GM19397 (cell line): ENCODE results near the gene AK8.
"Not testable (repeated sequence)": the region's sequence is repeated elsewhere in the genome, so short reads cannot be mapped to it uniquely, and the experiment has no call there.

Experiments used
- ATAC-seq: cut with Tn5 transposase; IDR thresholded peaks from one replicate; pipeline ENCODE4 v1.9.1; 2021; ENCODE audit warnings: mild to moderate bottlenecking, moderate library complexity; ENCODE audit not compliant: unreplicated experiment

The AK8 gene

DNA sequence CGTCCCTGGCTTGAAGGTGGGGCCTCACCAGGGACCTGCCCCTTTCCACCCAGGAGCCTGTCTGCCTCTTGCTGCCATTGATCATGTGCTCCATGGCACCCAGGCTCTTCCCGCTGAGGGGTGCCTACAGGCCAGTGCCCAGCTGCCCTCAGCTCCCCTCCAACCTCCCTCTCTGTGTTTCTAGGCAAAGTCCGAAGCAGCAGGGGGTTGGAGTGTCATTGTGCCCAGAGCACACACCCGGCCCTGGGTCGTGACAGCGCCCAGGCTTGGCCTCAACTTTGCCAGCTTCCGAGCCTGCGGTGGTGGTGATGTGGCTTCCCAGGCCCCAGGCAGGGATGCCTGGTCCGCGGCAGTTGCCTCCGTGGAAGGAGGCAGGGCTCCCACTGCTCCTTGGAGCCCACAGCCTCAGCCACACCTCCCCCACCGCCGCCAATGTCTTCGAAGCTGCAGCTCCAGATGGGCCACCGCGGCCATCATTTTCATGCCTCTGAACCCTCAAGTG lies 155.5 kb downstream of the AK8 start:
- no peak for ATAC-seq

DNA sequence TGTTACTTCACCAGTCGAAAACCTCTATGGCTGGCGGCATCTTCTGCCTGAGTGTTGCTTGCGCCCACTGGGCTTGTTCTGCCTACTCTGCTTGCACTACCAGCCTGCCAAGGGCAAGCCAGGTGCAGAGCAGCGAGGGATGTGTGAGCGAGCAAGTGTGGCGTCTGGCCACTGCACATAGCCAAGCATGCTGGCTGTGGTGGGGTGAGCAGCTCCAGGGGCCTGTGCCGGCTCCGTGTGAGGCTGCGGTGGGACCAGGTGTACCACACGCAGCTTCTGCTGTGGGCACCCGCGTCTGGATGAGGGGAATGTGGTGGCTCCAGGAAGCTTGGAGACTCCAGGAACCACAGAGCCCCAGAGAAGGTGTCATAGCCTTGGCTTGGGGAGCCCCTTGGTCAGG lies 156.4 kb downstream of the AK8 start:
- ATAC-seq: no peak

DNA sequence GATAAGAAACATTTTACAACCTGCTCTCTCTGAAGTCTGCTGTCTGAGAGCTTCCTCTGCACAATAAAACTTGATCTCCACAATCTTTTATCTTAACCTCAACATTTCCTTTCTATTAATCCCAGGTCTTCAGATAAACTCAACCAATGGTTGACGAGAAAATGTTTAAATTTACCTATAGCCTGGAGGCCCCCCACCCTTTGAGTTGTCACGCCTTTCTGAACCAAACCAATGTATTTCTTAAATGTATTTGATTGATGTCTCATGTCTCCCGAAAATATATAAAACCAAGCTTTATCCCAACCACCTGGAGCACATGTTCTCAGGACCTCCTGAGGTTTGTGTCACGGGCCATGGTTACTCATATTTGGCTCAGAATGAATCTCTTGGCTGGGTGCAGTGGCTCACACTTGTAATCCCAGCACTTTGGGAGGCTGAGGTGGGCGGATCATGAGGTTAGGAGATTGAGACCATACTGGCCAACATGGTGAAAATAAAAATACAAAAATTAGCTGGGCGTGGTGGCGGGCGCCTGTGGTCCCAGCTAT lies 159.6 kb downstream of the AK8 start:
- ATAC-seq: not testable (repeated sequence)

DNA sequence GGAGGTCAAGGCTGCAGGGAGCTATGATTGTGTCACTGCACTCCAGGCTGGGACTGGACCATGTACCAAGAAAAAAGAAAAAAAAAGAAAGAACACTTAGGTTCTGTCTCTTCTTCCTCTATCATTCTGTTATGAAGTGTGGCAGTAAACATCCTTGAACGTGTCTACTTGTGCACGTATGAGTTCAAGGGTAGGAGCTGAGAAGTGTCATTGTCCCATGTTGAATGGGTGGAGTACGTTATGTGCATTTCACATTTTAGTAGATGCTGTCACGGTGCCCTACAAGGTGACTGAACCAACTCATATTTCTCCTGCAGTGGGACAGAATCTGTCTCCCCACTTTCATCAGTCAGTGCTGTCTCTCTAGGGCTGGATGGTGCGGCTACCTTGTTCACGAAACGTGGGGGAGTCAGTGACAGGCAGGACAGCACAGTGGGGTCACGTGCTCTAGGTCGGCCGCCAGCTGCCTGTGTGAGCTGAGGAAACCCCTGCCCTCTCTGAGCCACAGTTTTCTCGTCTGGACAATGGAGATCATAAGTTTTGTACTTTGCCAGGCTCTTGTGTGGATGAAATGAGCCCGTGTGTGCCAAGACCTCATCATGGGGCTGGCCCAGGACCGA lies 160.6 kb downstream of the AK8 start:
- ATAC-seq: no peak

DNA sequence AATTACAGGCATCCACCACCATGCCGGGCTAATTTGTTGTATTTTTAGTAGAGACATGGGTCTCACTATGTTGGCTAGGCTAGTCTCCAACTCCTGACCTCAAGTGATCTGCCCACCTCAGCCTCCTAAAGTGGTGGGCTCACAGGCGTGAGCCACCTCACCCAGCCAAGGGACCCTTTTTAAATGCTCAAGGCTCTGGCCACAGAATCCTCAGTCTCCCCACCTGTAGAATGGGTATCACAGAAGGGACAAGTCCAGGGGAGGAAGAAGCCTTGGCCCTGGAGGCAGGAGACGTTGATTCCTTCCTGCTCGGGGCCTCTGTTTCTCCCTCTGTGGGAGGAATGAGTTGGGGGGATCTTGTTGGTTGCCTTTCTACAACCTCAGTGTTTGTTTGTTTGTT lies 162.1 kb downstream of the AK8 start:
- ATAC-seq: no peak

DNA sequence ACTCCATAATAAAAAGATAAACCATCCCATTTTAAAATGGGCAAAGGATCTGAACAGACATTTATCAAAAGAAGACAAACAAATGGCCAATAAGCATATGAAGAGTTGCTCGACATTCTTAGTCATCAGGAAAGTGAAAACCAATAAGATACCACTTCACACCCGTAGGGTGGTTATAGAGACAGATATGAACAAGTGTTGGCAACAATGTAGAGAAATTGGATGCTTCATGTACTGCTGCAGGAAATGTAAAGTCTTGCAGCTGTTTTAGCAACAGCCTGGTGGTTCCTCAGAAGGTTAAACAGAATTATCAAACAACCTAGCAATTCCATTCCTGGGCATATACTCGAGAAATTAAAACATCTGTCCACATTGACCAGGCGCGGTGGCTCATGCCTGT lies 165.3 kb downstream of the AK8 start:
- no peak for ATAC-seq

DNA sequence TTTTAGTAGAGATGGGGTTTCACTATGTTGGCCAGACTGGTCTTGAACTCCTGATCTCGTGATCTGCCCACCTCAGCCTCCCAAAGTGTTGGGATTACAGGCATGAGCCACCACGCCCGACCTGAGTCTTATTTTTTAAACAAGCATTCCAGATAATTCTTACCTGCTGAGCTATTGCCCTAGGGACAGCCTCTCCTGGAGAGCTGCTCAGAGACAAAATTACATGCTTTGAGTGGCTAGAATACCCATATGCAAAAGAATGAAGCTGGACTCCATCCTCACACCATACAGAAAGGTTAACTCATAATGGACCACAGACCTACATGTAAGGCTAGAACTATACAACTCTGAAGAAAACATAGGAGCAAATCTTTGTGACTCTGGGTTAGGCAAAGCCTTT lies 166.2 kb downstream of the AK8 start:
- no peak for ATAC-seq

DNA sequence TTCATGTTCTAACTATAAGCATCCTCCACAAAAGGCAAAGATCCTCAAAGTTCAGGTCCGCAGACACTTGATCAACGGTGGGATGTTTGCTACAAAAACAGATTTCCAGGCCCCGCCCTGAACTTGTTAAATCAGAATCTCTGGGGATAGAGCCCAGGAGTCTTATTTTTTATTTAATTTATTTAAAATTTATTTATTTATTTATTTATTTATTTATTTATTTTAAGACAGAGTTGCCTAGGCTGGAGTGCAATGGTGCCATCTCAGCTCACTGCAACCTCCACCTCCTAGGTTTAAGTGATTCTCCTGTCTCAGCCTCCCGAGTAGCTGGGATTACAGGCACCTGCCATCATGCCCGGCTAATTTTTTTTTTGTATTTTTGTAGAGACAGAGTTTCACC lies 166.9 kb downstream of the AK8 start:
- ATAC-seq: not testable (repeated sequence)

DNA sequence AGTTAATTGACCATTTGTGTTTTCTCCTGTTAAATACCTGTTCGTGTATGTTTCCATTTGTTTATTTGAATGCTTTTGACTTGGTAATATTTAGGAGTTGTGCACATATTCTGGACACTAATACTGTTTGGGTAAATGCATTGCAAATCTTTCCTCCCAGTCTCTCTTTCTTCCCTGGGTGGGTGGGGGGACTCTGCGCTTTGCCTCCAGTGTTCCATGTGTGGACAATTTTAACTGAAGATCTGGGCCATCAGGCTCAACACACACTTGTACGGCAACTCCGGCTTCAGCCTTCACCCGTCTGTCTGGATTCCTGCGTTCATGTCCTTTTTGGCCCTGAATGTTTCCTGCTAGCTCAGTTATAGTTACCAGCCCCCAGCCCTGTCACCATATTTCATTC lies 167.8 kb downstream of the AK8 start:
- no peak for ATAC-seq

DNA sequence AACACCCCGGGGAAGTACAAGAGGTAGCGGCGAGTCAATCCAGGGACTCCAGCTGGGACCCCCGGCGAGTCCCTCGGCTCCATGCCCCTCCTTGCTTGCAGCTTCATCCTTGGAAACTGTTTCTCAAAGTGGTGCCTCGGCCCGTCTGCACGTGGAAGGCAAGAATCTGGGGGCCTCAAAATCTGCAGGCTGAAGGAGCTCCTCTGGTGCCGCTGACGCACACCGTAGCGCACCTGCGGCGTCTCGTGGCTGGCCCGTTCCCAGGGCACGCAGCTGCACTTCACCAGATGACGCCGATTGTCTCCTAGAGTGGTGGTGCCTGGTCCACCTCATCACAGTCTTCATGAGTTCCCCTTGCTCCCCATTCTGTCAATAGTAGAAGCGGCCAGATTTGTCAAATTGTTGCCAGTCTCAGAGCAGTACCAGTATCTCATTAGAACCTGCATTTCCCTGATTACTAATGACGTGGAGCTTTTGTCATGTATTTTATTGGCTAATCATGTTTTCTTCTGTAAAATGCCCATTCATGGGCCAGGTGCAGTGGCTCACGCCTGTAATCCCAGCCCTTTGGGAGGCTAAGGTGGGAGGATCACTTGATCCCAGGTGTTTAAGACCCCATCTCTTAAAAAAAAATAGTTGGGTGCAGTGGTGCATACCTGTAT lies 169.2 kb downstream of the AK8 start:
- ATAC-seq: no peak

DNA sequence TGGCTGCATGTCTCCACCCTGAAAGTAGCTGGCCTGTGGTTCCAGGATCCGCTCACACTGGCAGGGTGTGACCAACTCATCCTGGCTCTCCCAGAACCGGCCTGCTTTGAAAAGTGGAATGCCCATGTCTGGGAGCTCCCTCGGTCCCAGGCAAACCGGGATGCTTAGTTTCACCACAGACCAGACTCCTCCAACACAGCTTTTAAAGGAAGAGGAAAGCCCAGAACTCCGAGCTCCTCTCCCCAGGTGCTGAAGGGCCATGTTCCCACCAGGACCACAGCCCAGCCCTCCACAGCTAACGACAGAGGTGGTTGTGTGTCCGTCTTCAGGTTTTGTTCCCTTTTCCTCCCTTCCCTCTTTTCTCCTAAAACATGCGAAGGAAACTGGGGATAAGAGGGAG lies 169.8 kb downstream of the AK8 start:
- no peak for ATAC-seq

DNA sequence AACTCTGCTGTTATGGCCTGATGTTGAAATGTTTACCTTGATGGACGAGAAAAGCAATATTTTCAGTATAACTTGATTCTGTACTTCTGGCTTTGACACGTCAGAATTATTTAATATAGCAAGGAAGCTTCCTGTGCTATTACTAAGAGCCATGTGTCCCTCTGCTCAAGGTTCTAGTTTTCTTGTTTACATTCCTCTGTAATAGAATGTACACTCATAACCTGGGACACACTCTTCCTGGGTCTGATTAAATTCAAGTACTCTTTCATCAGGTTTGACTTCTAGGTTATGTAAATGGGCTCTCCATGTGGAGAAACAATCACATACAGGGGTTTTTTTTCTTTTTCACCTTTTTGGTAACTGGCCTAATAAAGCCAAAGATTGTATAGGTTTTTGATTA lies 174.7 kb downstream of the AK8 start:
- no peak for ATAC-seq

DNA sequence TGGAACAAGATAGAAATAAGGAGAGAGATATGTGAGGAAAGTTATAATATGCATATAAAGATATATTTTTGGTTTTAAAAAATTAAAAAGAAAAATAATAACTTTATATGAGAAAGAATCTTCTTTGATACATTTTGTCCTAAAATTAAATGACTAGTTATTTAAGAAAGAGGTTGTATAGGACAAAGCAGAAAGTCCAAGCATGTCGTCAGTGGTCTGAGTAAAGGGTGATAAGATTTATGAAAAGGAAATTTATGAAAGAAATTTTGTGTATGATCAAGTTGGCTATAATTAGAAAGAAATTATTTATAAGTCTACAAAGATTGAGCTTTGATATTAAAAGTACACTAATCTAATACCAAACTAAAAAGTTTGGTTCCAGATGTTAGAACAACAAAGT lies 175.8 kb downstream of the AK8 start:
- ATAC-seq: no peak

DNA sequence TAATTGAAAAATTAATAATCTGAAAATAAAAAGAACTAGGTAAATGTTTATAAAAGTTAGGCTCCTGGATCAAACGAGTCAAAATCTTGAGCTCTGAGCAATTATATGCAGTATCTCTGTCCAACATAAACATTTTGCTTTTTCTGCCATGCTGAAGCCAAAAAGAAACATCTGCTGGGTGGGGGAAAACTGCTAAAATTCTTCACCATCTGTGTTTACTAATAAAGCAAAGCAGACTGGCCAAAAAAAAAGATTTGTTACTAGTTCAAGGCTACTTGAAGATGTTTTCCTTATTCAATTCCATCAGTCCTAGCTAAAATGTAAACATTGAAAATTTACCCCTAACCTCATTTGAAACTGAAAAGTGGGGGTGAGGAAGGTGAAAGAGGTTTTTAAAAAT lies 178.1 kb downstream of the AK8 start:
- ATAC-seq: no peak

DNA sequence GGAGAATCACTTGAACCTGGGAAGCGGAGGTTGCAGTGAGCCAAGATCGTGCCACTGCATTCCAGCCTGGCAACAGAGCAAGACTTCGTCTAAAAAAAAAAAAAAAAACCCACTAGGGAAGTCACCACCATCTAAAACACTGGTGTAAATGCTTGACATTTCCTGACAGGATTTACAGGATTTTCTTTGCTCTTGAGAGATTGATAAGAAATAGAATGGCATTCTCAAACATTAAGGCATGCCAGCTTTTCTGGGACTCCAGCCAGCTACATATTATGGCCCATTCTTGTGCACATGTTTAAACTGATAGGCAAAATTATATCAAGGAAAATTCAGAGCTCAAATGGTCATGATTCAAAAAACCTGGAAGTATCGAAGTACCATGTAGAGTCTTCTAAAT lies 179.1 kb downstream of the AK8 start:
- no peak for ATAC-seq

DNA sequence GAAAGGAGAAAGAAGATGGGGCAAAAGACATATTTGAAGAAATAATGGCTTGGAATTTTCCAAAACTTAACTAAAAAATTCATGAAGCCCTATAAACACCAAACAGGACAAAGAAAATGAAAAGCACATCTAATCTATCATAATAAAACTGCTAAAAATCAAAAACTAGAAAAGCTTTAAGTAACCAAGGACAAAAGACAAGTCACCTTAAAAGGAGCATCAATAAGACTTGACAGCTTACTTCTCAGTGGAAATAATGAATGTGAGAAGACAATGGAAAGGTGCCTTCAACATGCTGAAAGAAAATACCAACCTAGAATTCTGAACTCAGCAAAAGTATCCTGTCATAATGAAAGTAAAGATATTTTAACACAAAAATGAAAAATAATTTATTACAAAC lies 180.9 kb downstream of the AK8 start:
- ATAC-seq: no peak

DNA sequence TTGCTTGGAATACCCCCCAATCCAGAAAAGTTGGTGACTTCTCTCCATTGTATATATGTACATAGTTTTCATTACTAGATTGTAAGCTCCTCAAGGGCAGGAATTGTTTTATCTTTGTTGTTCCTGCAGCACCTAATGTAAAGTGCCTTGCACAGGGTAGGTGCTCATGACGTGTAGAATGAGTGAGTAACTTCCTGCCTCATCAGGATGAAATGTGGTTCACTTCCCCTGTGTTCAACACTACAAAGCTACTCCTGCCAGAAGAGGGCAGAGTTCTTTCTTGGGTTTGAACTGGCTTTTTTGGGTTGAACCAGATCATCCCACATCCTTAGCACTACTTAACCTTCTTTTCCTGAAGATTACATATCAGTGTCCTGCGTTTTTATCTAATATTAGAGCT lies 183.9 kb downstream of the AK8 start:
- no peak for ATAC-seq

DNA sequence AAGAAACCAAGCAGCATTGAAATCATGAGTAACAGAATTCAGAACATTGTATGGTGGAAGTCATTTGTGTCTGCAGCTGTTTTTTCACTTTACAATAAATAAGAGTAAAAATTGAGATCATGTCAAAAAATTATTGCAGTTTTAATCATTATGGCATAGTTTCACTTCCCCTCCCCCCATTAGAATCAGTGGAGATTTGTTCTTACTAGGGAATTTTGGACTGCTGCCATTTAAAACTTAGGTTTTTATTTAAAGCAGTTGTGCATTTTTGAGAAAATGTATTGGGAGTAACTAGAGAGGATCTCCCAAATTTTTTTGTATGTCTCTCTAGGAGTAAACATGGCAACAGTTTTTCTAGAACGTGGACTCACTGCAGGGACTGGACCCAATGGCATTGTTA lies 187.4 kb downstream of the AK8 start:
- ATAC-seq: no peak

DNA sequence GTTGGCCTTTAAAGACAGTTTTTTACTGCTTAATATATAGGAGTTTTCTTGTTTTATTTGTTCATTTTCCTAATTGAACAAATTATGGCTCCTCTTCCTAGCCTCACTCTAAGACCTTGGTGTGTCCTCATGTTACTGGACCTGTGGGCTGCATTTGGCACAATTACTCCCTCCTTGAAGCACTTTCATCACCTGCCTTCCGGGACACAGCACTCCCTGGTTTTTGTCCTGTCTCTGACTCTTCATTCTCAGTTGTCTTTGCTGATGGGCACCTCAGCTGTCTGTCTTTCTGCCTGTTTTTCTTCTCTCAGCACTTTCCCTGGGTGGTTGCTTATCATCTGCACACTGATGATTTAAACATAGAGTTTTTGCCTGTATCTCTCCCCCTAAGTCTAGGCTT lies 194.2 kb downstream of the AK8 start:
- ATAC-seq: no peak

DNA sequence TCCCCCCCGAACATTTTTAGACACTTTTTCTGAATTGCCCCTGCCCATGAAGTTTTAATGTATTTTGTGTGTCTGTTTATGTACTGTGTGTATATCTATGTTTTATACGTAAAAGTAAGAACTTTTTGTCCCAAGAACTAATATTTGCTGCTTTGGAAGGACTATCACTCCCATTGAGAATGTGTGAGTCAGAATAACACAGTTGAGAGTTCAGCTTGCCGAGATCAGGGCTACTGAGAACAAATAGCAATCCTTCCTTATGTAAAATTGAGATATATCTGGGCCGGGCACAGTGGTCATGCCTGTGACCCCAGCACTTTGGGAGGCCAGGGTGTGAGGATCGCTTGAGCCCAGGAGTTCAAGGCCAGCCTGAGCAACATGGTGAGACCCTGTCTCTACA lies 196.5 kb downstream of the AK8 start:
- ATAC-seq: no peak

DNA sequence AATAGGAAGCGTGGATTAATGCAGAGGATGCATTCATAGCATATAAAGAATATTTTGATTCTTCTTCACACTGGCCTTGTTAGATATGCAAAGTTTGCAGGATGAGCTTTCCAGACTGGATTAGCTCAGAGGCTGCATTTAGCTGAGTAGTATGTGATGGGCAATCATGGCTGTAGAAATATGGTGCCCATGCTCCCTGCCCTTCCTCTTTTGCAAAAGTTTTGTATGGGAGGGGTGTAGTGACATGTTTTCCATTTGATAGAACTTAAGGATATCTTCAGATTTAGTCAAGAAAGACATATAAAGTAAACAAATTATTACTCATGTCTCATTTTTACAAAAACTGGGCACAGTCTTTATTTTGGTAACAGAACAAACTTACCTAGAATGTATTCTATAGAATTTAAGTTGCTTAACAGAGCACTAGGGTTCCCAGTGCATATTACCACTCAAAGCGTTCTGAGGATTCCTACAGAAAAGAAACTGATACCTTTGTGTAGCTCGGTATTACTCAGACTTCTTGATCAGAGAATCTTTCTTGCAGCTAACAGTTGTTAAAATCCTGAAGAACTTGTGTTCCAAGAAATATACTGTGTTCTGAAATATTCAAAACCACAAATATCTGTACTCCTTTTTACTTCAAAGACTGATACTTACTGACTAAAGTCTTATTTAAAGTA lies 198.0 kb downstream of the AK8 start:
- no peak for ATAC-seq

DNA sequence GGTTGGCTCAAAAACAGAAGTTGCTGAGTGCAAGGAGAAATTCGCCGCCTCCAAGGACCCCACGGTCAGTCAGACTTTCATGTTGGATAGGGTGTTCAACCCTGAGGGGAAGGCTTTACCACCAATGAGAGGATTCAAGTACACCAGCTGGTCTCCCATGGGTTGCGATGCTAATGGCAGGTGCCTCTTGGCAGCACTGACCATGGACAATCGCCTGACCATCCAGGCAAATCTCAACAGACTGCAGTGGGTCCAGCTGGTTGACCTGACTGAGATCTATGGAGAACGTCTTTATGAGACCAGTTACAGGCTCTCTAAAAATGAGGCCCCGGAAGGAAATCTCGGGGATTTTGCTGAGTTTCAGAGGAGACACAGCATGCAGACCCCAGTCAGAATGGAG lies 200.1 kb downstream of the AK8 start:
- no peak for ATAC-seq
